ENCODE data around the gene MGAT3.

DNA sequence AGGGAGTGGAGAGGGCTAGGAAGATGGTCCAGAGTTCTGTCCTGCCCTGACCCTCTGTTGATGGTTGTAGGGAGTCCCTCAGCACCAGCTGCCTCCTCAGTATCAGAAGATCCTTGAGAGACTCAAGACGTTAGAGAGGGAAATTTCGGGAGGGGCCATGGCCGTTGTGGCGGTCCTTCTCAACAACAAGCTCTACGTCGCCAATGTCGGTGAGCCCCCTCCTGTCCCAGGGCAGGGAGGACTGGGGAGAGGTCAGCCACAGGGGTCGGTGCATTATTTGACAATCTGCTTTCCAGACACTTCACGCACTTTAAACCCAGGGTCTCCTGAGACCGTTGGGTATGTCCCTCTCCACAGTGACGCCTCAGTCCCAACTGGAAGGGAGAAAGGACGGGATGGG, 39.2 kb upstream of the MGAT3 start:
- TF ChIP-seq POLR2A (IDR thresholded peaks at IDR 0.05; ENCODE audit: low read depth, low read length) = no peak
- TF ChIP-seq, protein P1, sequence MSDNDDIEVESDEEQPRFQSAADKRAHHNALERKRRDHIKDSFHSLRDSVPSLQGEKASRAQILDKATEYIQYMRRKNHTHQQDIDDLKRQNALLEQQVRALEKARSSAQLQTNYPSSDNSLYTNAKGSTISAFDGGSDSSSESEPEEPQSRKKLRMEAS (IDR thresholded peaks at IDR 0.05; ENCODE audit: insufficient read depth, insufficient read length) = no peak

Data from endothelial cell of umbilical vein (primary cell).